COLO668 (cell line): ENCODE measurements around the gene NMNAT3.

Experiments used
- DNase-seq: peaks from one replicate; lab custom pipeline; 2025; ENCODE audit not compliant: unreplicated experiment; lab: John Stamatoyannopoulos, UW

Gene NMNAT3

GRCh38 chr3:139523718-139524117 is 154.1 kb downstream of the NMNAT3 start:
- no peak for DNase-seq

- DNase-seq: no peak
These were observed 154.6 kb downstream of the NMNAT3 start for GRCh38 chr3:139523166-139523565.

- DNase-seq: no peak
These were observed 155.4 kb downstream of the NMNAT3 start for GRCh38 chr3:139522421-139522820.

GRCh38 chr3:139521816-139522215 is 156.0 kb downstream of the NMNAT3 start:
- no peak for DNase-seq

- no peak for DNase-seq
These were observed 156.6 kb downstream of the NMNAT3 start for GRCh38 chr3:139521144-139521543.

- DNase-seq: no peak
These were observed 157.6 kb downstream of the NMNAT3 start for GRCh38 chr3:139519998-139520737.

- no peak for DNase-seq
These were observed 158.6 kb downstream of the NMNAT3 start for GRCh38 chr3:139518926-139519842.

GRCh38 chr3:139518306-139518705 is 159.5 kb downstream of the NMNAT3 start:
- no peak for DNase-seq

GRCh38 chr3:139517321-139518065 is 160.3 kb downstream of the NMNAT3 start:
- no peak for DNase-seq

- no peak for DNase-seq
These were observed 163.0 kb downstream of the NMNAT3 start for GRCh38 chr3:139514741-139515140.
